NCI-H1417 (cell line): ENCODE measurements around the gene RTL9.
"Not testable (repeated sequence)": the region's sequence is repeated elsewhere in the genome, so short reads cannot be mapped to it uniquely, and the experiment has no call there.

Experiments
- DNase-seq, 3 experiments: peaks; one replicate each; lab custom pipeline; 2025; lab: John Stamatoyannopoulos, UW

The RTL9 gene

DNA sequence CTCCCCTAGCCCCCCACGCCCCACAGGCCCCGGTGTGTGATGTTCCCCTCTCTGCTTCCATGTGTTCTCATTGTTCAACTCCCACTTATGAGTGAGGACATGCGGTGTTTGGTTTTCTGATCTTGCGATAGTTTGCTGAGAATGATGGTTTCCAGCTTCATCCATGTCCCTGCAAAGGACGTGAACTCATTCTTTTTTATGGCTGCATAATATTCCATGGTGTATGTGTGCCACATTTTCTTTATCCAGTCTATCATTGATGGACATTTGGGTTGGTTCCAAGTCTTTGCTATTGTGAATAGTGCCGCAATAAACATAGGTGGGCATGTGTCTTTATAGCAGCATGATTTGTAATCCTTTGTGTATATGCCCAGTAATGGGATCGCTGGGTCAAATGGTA lies 47.6 kb downstream of the RTL9 start:
- not testable (repeated sequence) for DNase-seq

DNA sequence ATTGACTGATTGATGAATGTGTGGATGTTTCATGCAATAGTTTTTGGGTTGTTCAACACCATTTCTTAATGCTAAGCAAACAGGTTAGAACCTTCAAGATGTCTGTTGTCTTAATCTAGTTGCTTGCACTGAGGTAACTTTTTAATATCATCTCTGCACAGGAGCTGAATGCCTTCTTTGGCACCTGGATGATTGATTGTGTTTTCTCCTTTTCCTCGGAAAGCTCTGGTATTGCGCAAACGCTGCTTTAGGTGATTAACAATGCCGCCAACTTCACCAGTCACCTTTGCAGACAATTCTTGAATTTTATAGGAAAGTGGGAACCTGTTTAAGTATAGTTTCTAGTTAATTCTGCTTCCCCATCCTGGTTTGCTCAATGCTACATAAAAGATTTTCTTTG lies 48.2 kb downstream of the RTL9 start:
- no peak for DNase-seq

DNA sequence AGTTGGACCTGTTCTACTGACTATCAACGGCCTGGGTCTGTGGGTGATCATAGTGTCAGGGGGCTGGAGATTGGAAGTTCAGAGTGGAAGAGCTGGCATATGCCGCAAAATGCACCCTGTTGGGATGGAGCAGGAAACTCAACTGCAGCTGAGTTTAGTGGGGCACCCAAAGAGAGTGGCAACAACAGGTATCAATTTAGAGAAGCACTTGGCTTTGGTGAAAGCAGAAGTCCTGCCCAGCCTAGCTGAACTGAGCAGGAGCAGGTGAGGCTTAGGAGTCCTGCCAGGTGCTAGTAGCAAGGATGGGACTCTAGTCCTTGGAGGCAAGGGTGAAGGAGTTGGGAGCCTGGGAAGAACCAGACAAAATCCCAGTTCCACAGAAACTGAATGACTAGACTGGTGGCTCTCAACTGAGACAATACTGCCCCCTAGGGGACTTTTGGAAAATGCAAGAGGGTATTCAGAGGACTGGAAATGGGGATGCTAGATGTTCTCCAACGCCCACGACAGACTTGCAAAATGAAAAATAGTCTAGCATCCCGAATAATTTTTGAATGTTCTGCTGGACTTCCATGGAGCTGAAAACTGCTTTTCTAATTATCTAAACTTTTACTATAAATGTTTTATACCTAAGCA lies 49.4 kb downstream of the RTL9 start:
- DNase-seq = peak; percentile 44 to 82 (median 61)
